ENCODE results near the gene SLF2. TPM values are rescaled to one million over a fixed set of nuclear protein-coding genes. Genes with fewer than 3 reads are reported as not detected.
"Not testable (repeated sequence)": the region's sequence is repeated elsewhere in the genome, so short reads cannot be mapped to it uniquely, and the experiment has no call there.

The SLF2 gene
- total RNA-seq, 2 donors from 2014 or later = 16.8 to 19.3 TPM

GRCh38 chr10:100972904-100973535 is 60.3 kb downstream of the SLF2 start:
- ATAC-seq = no peak
- H3K9me3 ChIP-seq (ENCODE audit: control insufficient read depth, low read length, poor library complexity, severe bottlenecking) = no peaks in the 10 kb centered on the region
- no peaks in the 10 kb centered on the region for H3K27me3 Mint-ChIP-seq
- peaks cover 18% of the 10 kb centered on the region for H3K4me1 Mint-ChIP-seq
- DNase-seq = no peak
- H3K27ac Mint-ChIP-seq = no peak overlapping the region
- no peaks in the 10 kb centered on the region for H3K36me3 Mint-ChIP-seq (ENCODE audit: low read depth)
- H3K4me3 Mint-ChIP-seq = no peak overlapping the region

- H3K36me3 Mint-ChIP-seq (ENCODE audit: low read depth) = not testable (repeated sequence)
Observed at GRCh38 chr10:100975397-100975796, 62.6 kb downstream of the SLF2 start.

GRCh38 chr10:100976906-100977305 is 64.1 kb downstream of the SLF2 start:
- H3K27ac Mint-ChIP-seq = no peak overlapping the region
- DNase-seq (no peak), ATAC-seq (no peak)
- no peaks in the 10 kb centered on the region for H3K9me3 ChIP-seq (ENCODE audit: control insufficient read depth, low read length, poor library complexity, severe bottlenecking)
- H3K36me3 Mint-ChIP-seq (ENCODE audit: low read depth) = no peaks in the 10 kb centered on the region
- H3K4me3 Mint-ChIP-seq = no peak overlapping the region
- no peaks in the 10 kb centered on the region for H3K27me3 Mint-ChIP-seq
- H3K4me1 Mint-ChIP-seq = peaks cover 5% of the 10 kb centered on the region

More at GRCh38 chr10:100975397-100975796, 62.6 kb downstream of the SLF2 start:
- DNase-seq; H3K9me3 ChIP-seq (ENCODE audit: control insufficient read depth, low read length, poor library complexity, severe bottlenecking); H3K4me3 Mint-ChIP-seq; ATAC-seq; H3K27me3 Mint-ChIP-seq; H3K27ac Mint-ChIP-seq: not testable (repeated sequence)
- peaks cover 10% of the 10 kb centered on the region for H3K4me1 Mint-ChIP-seq

GRCh38 chr10:100977436-100977835 is 64.7 kb downstream of the SLF2 start:
- no peak for DNase-seq
- no peaks in the 10 kb centered on the region for H3K9me3 ChIP-seq (ENCODE audit: control insufficient read depth, low read length, poor library complexity, severe bottlenecking)
- Mint-ChIP-seq H3K4me1 (peaks cover 5% of the 10 kb centered on the region), H3K27me3 (no peaks in the 10 kb centered on the region), H3K4me3 (no peak overlapping the region), H3K27ac (no peak overlapping the region), H3K36me3 (ENCODE audit: low read depth) (no peaks in the 10 kb centered on the region)
- no peak for ATAC-seq

- ATAC-seq = no peak
- H3K9me3 ChIP-seq (ENCODE audit: control insufficient read depth, low read length, poor library complexity, severe bottlenecking) = no peaks in the 10 kb centered on the region
- Mint-ChIP-seq H3K36me3 (ENCODE audit: low read depth) (peaks cover 3% of the 10 kb centered on the region), H3K4me1 (peaks cover 10% of the 10 kb centered on the region), H3K27me3 (no peaks in the 10 kb centered on the region), H3K4me3 (no peak overlapping the region), H3K27ac (no peak overlapping the region)
- no peak for DNase-seq
Observed at GRCh38 chr10:100978121-100978900, 65.5 kb downstream of the SLF2 start.

- Mint-ChIP-seq H3K27ac (no peak overlapping the region), H3K36me3 (ENCODE audit: low read depth) (peaks cover 3% of the 10 kb centered on the region), H3K4me1 (peaks cover 10% of the 10 kb centered on the region), H3K27me3 (no peaks in the 10 kb centered on the region), H3K4me3 (no peak overlapping the region)
- H3K9me3 ChIP-seq (ENCODE audit: control insufficient read depth, low read length, poor library complexity, severe bottlenecking) = no peaks in the 10 kb centered on the region
- no peak for DNase-seq
- ATAC-seq = no peak
Observed at GRCh38 chr10:100978901-100979195, 66.1 kb downstream of the SLF2 start.

- Mint-ChIP-seq H3K4me3 (no peak overlapping the region), H3K36me3 (ENCODE audit: low read depth) (peaks cover 5% of the 10 kb centered on the region), H3K27me3 (no peaks in the 10 kb centered on the region), H3K4me1 (peaks cover 16% of the 10 kb centered on the region), H3K27ac (no peak overlapping the region)
- ATAC-seq (no peak), DNase-seq (no peak)
- no peaks in the 10 kb centered on the region for H3K9me3 ChIP-seq (ENCODE audit: control insufficient read depth, low read length, poor library complexity, severe bottlenecking)
Observed at GRCh38 chr10:100979791-100980272, 67.1 kb downstream of the SLF2 start.

GRCh38 chr10:100980311-100980710 is 67.5 kb downstream of the SLF2 start:
- Mint-ChIP-seq H3K4me1 (peaks cover 17% of the 10 kb centered on the region), H3K27ac (no peak overlapping the region), H3K36me3 (ENCODE audit: low read depth) (peaks cover 5% of the 10 kb centered on the region), H3K4me3 (no peak overlapping the region), H3K27me3 (no peaks in the 10 kb centered on the region)
- H3K9me3 ChIP-seq (ENCODE audit: control insufficient read depth, low read length, poor library complexity, severe bottlenecking) = no peaks in the 10 kb centered on the region
- ATAC-seq = no peak
- DNase-seq = no peak

- no peak overlapping the region for H3K27ac Mint-ChIP-seq
- H3K36me3 Mint-ChIP-seq (ENCODE audit: low read depth) = peaks cover 5% of the 10 kb centered on the region
- no peak overlapping the region for H3K4me3 Mint-ChIP-seq
- peaks cover 17% of the 10 kb centered on the region for H3K4me1 Mint-ChIP-seq
- ATAC-seq (no peak), DNase-seq (no peak)
- H3K9me3 ChIP-seq (ENCODE audit: control insufficient read depth, low read length, poor library complexity, severe bottlenecking) = no peaks in the 10 kb centered on the region
- H3K27me3 Mint-ChIP-seq = no peaks in the 10 kb centered on the region
Observed at GRCh38 chr10:100980711-100981110, 67.9 kb downstream of the SLF2 start.

- peaks cover 5% of the 10 kb centered on the region for H3K36me3 Mint-ChIP-seq (ENCODE audit: low read depth)
- H3K4me3 Mint-ChIP-seq = no peak overlapping the region
- H3K27me3 Mint-ChIP-seq = no peaks in the 10 kb centered on the region
- no peak for DNase-seq
- ATAC-seq = no peak
- H3K9me3 ChIP-seq (ENCODE audit: control insufficient read depth, low read length, poor library complexity, severe bottlenecking) = no peaks in the 10 kb centered on the region
- no peak overlapping the region for H3K27ac Mint-ChIP-seq
- peaks cover 17% of the 10 kb centered on the region for H3K4me1 Mint-ChIP-seq
Observed at GRCh38 chr10:100981178-100981772, 68.5 kb downstream of the SLF2 start.

GRCh38 chr10:100982916-100983830 is 70.4 kb downstream of the SLF2 start:
- H3K9me3 ChIP-seq (ENCODE audit: control insufficient read depth, low read length, poor library complexity, severe bottlenecking) = no peaks in the 10 kb centered on the region
- no peak for DNase-seq
- H3K4me1 Mint-ChIP-seq = peaks cover 21% of the 10 kb centered on the region
- H3K4me3 Mint-ChIP-seq = no peak overlapping the region
- H3K27ac Mint-ChIP-seq = no peak overlapping the region
- ATAC-seq = no peak
- H3K36me3 Mint-ChIP-seq (ENCODE audit: low read depth) = peaks cover 10% of the 10 kb centered on the region
- no peaks in the 10 kb centered on the region for H3K27me3 Mint-ChIP-seq

- Mint-ChIP-seq H3K27me3 (no peaks in the 10 kb centered on the region), H3K4me1 (peaks cover 23% of the 10 kb centered on the region), H3K36me3 (ENCODE audit: low read depth) (peaks cover 10% of the 10 kb centered on the region), H3K4me3 (no peak overlapping the region), H3K27ac (no peak overlapping the region)
- no peak for ATAC-seq
- no peak for DNase-seq
- H3K9me3 ChIP-seq (ENCODE audit: control insufficient read depth, low read length, poor library complexity, severe bottlenecking) = no peaks in the 10 kb centered on the region
Observed at GRCh38 chr10:100983868-100984671, 71.3 kb downstream of the SLF2 start.
